Activated T-cell treated with anti-CD3 and anti-CD28 coated beads, Interleukin-2, amount 50 U/mL, for 72 hours (primary cell): ENCODE results near the gene TAAR9. TPM values are rescaled to one million over a fixed set of nuclear protein-coding genes. Genes with fewer than 3 reads are reported as not detected.
"Not testable (repeated sequence)": the region's sequence is repeated elsewhere in the genome, so short reads cannot be mapped to it uniquely, and the experiment has no call there.

Source experiments
- ATAC-seq, 2 donors: fragments of 150-1000 bp; cut with Tn5 transposase; replicated peaks in 1 of 2; 2 replicates each; pipeline ENCODE4 v1.10.0; 2021; ENCODE audit warnings: moderate library complexity in 2 of 2, mild to moderate bottlenecking in 1 of 2
- DNase-seq, 2 donors: peaks; one replicate each; pipeline ENCODE4 v3.0.0; 2021 to 2022; ENCODE audit warnings: mixed read lengths in 1 of 2
- H3K27ac Mint-ChIP-seq: one replicate; pipeline ENCODE4 v1.8.0; 2022; ENCODE audit warnings: mild to moderate bottlenecking, moderate library complexity, mixed read lengths
- H3K27me3 Mint-ChIP-seq: one replicate; pipeline ENCODE4 v1.8.0; 2022; ENCODE audit warnings: low read depth, mixed read lengths
- H3K36me3 Mint-ChIP-seq, 2 donors: one replicate each; pipeline ENCODE4 v1.8.0; 2022; ENCODE audit warnings: mixed read lengths in 2 of 2, mild to moderate bottlenecking in 1 of 2; ENCODE audit not compliant: insufficient read depth in 2 of 2
- H3K4me1 Mint-ChIP-seq: one replicate; pipeline ENCODE4 v1.8.0; 2022; ENCODE audit warnings: low read depth, mixed read lengths
- H3K4me3 Mint-ChIP-seq, 2 donors: one replicate each; pipeline ENCODE4 v1.8.0; 2022; ENCODE audit warnings: mild to moderate bottlenecking in 2 of 2, mixed read lengths in 2 of 2, moderate library complexity in 2 of 2
- H3K9me3 Mint-ChIP-seq, 2 donors: one replicate each; pipeline ENCODE4 v1.8.0; 2022; ENCODE audit warnings: mixed read lengths in 2 of 2
- total RNA-seq, 2 donors: library from RNA; stranded (reverse); gene quantifications; one replicate each; pipeline ENCODE4 v1.2.3, GENCODE V29; 2022

TAAR9 gene
- total RNA-seq, 2 donors from 2014 or later, result not detected

DNA sequence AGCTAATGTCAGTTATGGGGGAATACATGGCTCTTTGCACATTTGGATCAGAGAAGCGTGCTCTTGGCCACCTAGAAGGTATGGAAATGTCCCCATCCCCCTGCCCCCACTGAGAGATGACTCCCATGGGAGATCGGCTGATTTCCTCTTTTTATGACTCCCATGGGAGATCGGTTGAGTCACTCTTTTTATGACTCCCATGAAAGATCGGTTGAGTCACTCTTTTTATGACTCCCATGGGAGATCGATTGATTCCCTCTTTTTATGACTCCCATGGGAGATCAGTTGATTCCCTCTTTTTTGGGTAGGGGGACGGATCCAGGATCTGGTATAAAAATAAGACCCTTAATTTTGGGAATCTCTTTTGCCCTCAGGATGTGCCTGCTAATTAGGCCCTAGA, 10.3 kb upstream of the TAAR9 start:
- no peak for DNase-seq
- Mint-ChIP-seq H3K27me3 (peaks cover 21% of the 10 kb centered on the region), H3K4me3 (no peak overlapping the region), H3K27ac (no peak overlapping the region), H3K9me3 (no peaks in the 10 kb centered on the region), H3K36me3 (no peaks in the 10 kb centered on the region), H3K4me1 (no peaks in the 10 kb centered on the region)
- no peak for ATAC-seq

GRCh38 chr6:132530293-132530974, 7.6 kb upstream of the TAAR9 start:
- DNase-seq, result peak; percentile 70 to 75
- Mint-ChIP-seq H3K4me3 (peak overlapping the region in 1 of 2 donors; percentile 31), H3K36me3 (no peaks in the 10 kb centered on the region), H3K9me3 (no peaks in the 10 kb centered on the region), H3K27ac (no peak overlapping the region), H3K27me3 (peaks cover 8% of the 10 kb centered on the region), H3K4me1 (no peaks in the 10 kb centered on the region)
- ATAC-seq, result peak; percentile 65 to 76

- H3K36me3 Mint-ChIP-seq, H3K4me3 Mint-ChIP-seq, ATAC-seq, H3K27ac Mint-ChIP-seq, H3K4me1 Mint-ChIP-seq, DNase-seq, H3K9me3 Mint-ChIP-seq: not testable (repeated sequence)
- H3K27me3 Mint-ChIP-seq, result peaks cover 15% of the 10 kb centered on the region
Measured at GRCh38 chr6:132534546-132534945, 3.5 kb upstream of the TAAR9 start.

GRCh38 chr6:132537145-132537544, 932 bp upstream of the TAAR9 start:
- no peaks in the 10 kb centered on the region for H3K36me3 Mint-ChIP-seq
- H3K9me3 Mint-ChIP-seq, result no peaks in the 10 kb centered on the region
- no peak overlapping the region for H3K4me3 Mint-ChIP-seq
- H3K27me3 Mint-ChIP-seq, result peaks cover 26% of the 10 kb centered on the region
- ATAC-seq (no peak), DNase-seq (no peak)
- H3K4me1 Mint-ChIP-seq, result no peaks in the 10 kb centered on the region
- no peak overlapping the region for H3K27ac Mint-ChIP-seq

- Mint-ChIP-seq H3K9me3 (no peaks in the 10 kb centered on the region), H3K4me3 (no peak overlapping the region), H3K4me1 (no peaks in the 10 kb centered on the region), H3K27me3 (peaks cover 35% of the 10 kb centered on the region), H3K36me3 (no peaks in the 10 kb centered on the region), H3K27ac (no peak overlapping the region)
- DNase-seq (no peak), ATAC-seq (no peak)
Measured at GRCh38 chr6:132544826-132545225, 6.7 kb downstream of the TAAR9 start.

DNA sequence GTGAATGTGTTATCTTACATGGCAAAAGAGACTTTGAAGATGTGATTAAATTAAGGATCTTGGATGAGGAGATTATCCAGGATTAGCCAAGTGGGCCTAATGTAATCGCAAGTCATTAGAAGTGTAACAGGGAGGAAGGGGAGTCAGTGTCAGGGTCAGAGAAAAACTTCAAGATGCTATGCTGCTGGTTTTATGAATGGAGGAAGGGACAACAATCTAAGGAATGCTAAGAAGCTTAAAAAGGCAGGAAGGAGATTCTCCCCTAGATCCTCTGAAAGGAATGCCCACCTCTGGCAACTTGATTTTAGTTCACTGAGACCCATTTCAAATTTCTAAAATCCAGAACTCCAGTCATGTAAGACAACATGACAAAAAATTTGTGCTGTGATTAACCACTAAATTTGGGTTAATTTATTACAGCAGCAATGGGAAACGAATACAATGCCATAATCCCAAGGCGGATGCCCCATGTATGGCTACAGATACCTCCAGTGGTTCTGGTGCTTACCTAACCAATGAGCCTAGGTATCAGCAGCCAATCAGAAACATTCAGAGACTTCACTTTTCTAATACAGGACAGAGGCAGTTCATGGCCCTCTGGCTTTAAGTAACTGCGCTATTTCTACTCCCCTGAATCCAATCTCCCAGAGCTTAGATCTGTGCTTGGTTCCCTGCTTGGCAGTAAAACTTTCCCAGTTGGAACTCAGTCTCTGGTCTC, 10.8 kb downstream of the TAAR9 start:
- no peaks in the 10 kb centered on the region for H3K4me1 Mint-ChIP-seq
- peaks cover 31% of the 10 kb centered on the region for H3K27me3 Mint-ChIP-seq
- ATAC-seq, result no peak
- DNase-seq, result no peak
- H3K4me3 Mint-ChIP-seq, result no peak overlapping the region
- H3K36me3 Mint-ChIP-seq, result no peaks in the 10 kb centered on the region
- no peaks in the 10 kb centered on the region for H3K9me3 Mint-ChIP-seq
- no peak overlapping the region for H3K27ac Mint-ChIP-seq

DNA sequence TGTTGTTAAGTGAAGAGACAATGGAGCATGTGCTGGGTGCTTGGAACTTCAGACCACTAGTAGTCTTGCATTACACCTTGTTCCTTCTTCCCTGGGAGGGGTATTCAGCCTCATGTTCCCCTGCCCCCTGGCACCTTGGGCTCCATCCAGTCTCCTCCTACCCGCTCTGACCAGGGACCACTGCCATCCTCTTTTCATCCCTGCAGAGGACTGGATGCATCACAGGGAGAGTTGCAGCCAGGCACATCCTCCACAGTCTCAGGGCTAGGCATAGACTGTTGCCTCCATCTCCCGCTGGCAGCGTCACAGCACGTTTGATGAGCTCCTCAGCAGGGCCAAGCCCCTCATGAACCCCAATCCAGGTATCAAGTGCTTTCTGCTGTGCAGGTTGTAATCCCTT, 13.1 kb downstream of the TAAR9 start:
- Mint-ChIP-seq H3K36me3 (no peaks in the 10 kb centered on the region), H3K27me3 (peaks cover 35% of the 10 kb centered on the region), H3K4me1 (no peaks in the 10 kb centered on the region), H3K27ac (no peak overlapping the region), H3K9me3 (no peaks in the 10 kb centered on the region), H3K4me3 (no peak overlapping the region)
- DNase-seq, result no peak
- ATAC-seq, result no peak

- Mint-ChIP-seq H3K9me3 (no peaks in the 10 kb centered on the region), H3K4me1 (no peaks in the 10 kb centered on the region), H3K27me3 (peaks cover 41% of the 10 kb centered on the region), H3K27ac (no peak within 1 kb of the TSS), H3K36me3 (no peaks in the 10 kb centered on the region), H3K4me3 (no peak within 1 kb of the TSS)
- ATAC-seq (no peak), DNase-seq (no peak)
Measured at GRCh38 chr6:132552372-132552771, 14.3 kb downstream of the TAAR9 start, which contains the start of gene TAAR8. Gene TAAR8 (plus strand): TSS chr6:132552672. CDS start chr6:132552693, 21 bp downstream.

DNA sequence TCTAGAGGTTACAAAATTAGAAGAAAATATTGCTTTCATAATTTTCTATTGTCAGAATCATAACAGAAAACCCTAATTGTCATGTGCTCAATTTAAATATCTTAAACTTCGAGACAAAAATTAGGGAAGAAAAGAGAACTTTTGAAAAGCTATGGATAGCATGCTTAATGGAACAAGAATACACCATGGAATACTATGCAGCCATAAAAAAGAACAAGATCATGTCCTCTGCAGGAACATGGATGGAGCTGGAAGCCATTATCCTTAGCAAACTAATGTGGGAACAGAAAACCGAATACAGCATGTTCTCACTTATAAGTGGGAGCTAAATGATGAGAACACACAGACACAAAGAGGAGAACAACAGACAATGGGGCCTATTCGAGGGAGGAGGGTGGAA, 22.0 kb downstream of the TAAR9 start:
- not testable (repeated sequence) for ATAC-seq, H3K36me3 Mint-ChIP-seq, DNase-seq, H3K4me1 Mint-ChIP-seq, H3K4me3 Mint-ChIP-seq, H3K9me3 Mint-ChIP-seq, H3K27ac Mint-ChIP-seq
- H3K27me3 Mint-ChIP-seq, result peaks cover 13% of the 10 kb centered on the region

- Mint-ChIP-seq H3K36me3 (no peaks in the 10 kb centered on the region), H3K27ac (no peak overlapping the region), H3K27me3 (peaks cover 26% of the 10 kb centered on the region), H3K4me3 (no peak overlapping the region), H3K4me1 (no peaks in the 10 kb centered on the region), H3K9me3 (no peaks in the 10 kb centered on the region)
- ATAC-seq (no peak), DNase-seq (no peak)
Measured at GRCh38 chr6:132566404-132566803, 28.3 kb downstream of the TAAR9 start.

- Mint-ChIP-seq H3K27me3 (peaks cover 31% of the 10 kb centered on the region), H3K27ac (no peak overlapping the region), H3K36me3 (no peaks in the 10 kb centered on the region), H3K4me1 (no peaks in the 10 kb centered on the region), H3K9me3 (no peaks in the 10 kb centered on the region), H3K4me3 (no peak overlapping the region)
- DNase-seq (no peak), ATAC-seq (no peak)
Measured at GRCh38 chr6:132567566-132567965, 29.5 kb downstream of the TAAR9 start.

DNA sequence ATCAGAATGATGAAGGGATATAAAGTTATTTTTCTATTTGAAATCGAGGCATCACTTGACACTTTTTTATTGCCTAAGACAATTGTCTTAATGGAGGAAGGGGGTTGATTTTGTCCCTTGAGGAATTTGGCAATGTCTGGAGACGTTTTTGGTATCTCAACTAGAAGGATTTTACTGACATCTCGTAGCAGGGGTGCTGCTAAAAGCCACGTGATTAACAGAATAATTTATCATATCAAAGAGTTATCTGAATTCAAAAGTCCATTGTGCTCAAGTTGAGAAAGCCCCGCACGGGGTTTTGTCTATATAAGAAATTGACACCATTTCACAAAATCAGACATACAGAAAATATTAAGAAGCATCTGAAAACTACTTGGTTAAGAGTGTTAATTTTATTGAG, 30.5 kb downstream of the TAAR9 start:
- Mint-ChIP-seq H3K36me3 (no peaks in the 10 kb centered on the region), H3K4me3 (no peak overlapping the region), H3K27ac (no peak overlapping the region), H3K27me3 (peaks cover 31% of the 10 kb centered on the region), H3K9me3 (no peaks in the 10 kb centered on the region), H3K4me1 (no peaks in the 10 kb centered on the region)
- ATAC-seq (no peak), DNase-seq (no peak)

GRCh38 chr6:132569170-132569569, 31.1 kb downstream of the TAAR9 start:
- Mint-ChIP-seq H3K36me3 (no peaks in the 10 kb centered on the region), H3K4me1 (no peaks in the 10 kb centered on the region), H3K27me3 (peaks cover 31% of the 10 kb centered on the region), H3K9me3 (no peaks in the 10 kb centered on the region), H3K27ac (no peak overlapping the region), H3K4me3 (no peak overlapping the region)
- ATAC-seq (no peak), DNase-seq (no peak)
